T1000 (cell line): ENCODE measurements around the gene MARCOL.

Experiments used
- DNase-seq: peaks from one replicate; lab custom pipeline; 2025; ENCODE audit warnings: mixed read lengths; lab: John Stamatoyannopoulos, UW

The MARCOL gene

GRCh38 chr5:148238418-148238794 is at the start of gene MARCOL:
MARCOL (plus strand) TSS chr5:148238525; CDS start chr5:148238598, 73 bp downstream.
- DNase-seq: no peak

GRCh38 chr5:148191010-148191409 is 47.3 kb upstream of the MARCOL start:
- no peak for DNase-seq

- DNase-seq: no peak
Observed at GRCh38 chr5:148193202-148193601, 45.1 kb upstream of the MARCOL start.

GRCh38 chr5:148201151-148201550 is 37.2 kb upstream of the MARCOL start:
- DNase-seq: no peak

- no peak for DNase-seq
Observed at GRCh38 chr5:148202531-148203203, 35.7 kb upstream of the MARCOL start, which contains the start of gene SPINK6. SPINK6 (plus strand) TSS chr5:148203042; CDS start chr5:148203097, 55 bp downstream.

GRCh38 chr5:148205044-148205806 is 33.1 kb upstream of the MARCOL start:
- no peak for DNase-seq

- DNase-seq: no peak
Observed at GRCh38 chr5:148205865-148206264, 32.5 kb upstream of the MARCOL start.

- DNase-seq: no peak
Observed at GRCh38 chr5:148206620-148207019, 31.7 kb upstream of the MARCOL start.

GRCh38 chr5:148208226-148208625 is 30.1 kb upstream of the MARCOL start:
- no peak for DNase-seq

GRCh38 chr5:148209151-148209770 is 29.1 kb upstream of the MARCOL start:
- no peak for DNase-seq

- DNase-seq: no peak
Observed at GRCh38 chr5:148214665-148215185, 23.6 kb upstream of the MARCOL start.

GRCh38 chr5:148221508-148221907 is 16.8 kb upstream of the MARCOL start:
- DNase-seq: no peak

GRCh38 chr5:148224117-148224742 is 14.1 kb upstream of the MARCOL start:
- DNase-seq: no peak

GRCh38 chr5:148228392-148228984 is 9.8 kb upstream of the MARCOL start:
- no peak for DNase-seq

GRCh38 chr5:148229840-148230239 is 8.5 kb upstream of the MARCOL start:
- DNase-seq: no peak

- DNase-seq: no peak
Observed at GRCh38 chr5:148230240-148230639, 8.1 kb upstream of the MARCOL start.

GRCh38 chr5:148237785-148238417 is 424 bp upstream of the MARCOL start:
- no peak for DNase-seq

GRCh38 chr5:148248894-148249293 is 10.6 kb downstream of the MARCOL start:
- no peak for DNase-seq

- DNase-seq: no peak
Observed at GRCh38 chr5:148255456-148255855, 17.1 kb downstream of the MARCOL start.

- no peak for DNase-seq
Observed at GRCh38 chr5:148259288-148259687, 21.0 kb downstream of the MARCOL start.

- DNase-seq: no peak
Observed at GRCh38 chr5:148261221-148261620, 22.9 kb downstream of the MARCOL start.
